NCI-H128 (cell line): ENCODE data around the gene MALAT1.
"Not testable (repeated sequence)": the region's sequence is repeated elsewhere in the genome, so short reads cannot be mapped to it uniquely, and the experiment has no call there.

Experiments
- DNase-seq: peaks from one replicate; lab custom pipeline; 2025; ENCODE audit not compliant: unreplicated experiment; lab: John Stamatoyannopoulos, UW

MALAT1 gene

GRCh38 chr11:65498977-65499712, at the start of gene MALAT1:
TSS of gene MALAT1 (plus strand) at chr11:65499045.
- DNase-seq: peak; percentile 91

GRCh38 chr11:65451301-65451700, 47.5 kb upstream of the MALAT1 start:
- not testable (repeated sequence) for DNase-seq

GRCh38 chr11:65452259-65452658, 46.6 kb upstream of the MALAT1 start:
- DNase-seq: not testable (repeated sequence)

- no peak for DNase-seq
Measured at GRCh38 chr11:65452806-65453490, 45.9 kb upstream of the MALAT1 start.

- no peak for DNase-seq
Measured at GRCh38 chr11:65454311-65454695, 44.5 kb upstream of the MALAT1 start.

GRCh38 chr11:65454696-65455456, 44.0 kb upstream of the MALAT1 start:
- DNase-seq: peak; percentile 87

- no peak for DNase-seq
Measured at GRCh38 chr11:65456418-65456817, 42.4 kb upstream of the MALAT1 start.

- DNase-seq: no peak
Measured at GRCh38 chr11:65459552-65459951, 39.3 kb upstream of the MALAT1 start.

- not testable (repeated sequence) for DNase-seq
Measured at GRCh38 chr11:65465471-65465870, 33.4 kb upstream of the MALAT1 start.

- not testable (repeated sequence) for DNase-seq
Measured at GRCh38 chr11:65467306-65467705, 31.5 kb upstream of the MALAT1 start.

GRCh38 chr11:65468874-65469333, 29.9 kb upstream of the MALAT1 start:
- DNase-seq: peak; percentile 50

GRCh38 chr11:65470433-65471049, 28.3 kb upstream of the MALAT1 start:
- DNase-seq: no peak

- DNase-seq: no peak
Measured at GRCh38 chr11:65471447-65471891, 27.4 kb upstream of the MALAT1 start.

- DNase-seq: not testable (repeated sequence)
Measured at GRCh38 chr11:65472588-65473277, 26.1 kb upstream of the MALAT1 start.

- no peak for DNase-seq
Measured at GRCh38 chr11:65473278-65473860, 25.5 kb upstream of the MALAT1 start.

- DNase-seq: no peak
Measured at GRCh38 chr11:65474864-65475263, 24.0 kb upstream of the MALAT1 start.

- no peak for DNase-seq
Measured at GRCh38 chr11:65476632-65477148, 22.2 kb upstream of the MALAT1 start.

GRCh38 chr11:65477149-65477965, 21.5 kb upstream of the MALAT1 start:
- peak; percentile 90 for DNase-seq
